Activated T-cell treated with anti-CD3 and anti-CD28 coated beads, Interleukin-2, amount 50 U/mL, for 72 hours (primary cell): ENCODE measurements around the gene ARL4A. TPM values are rescaled to one million over a fixed set of nuclear protein-coding genes. Genes with fewer than 3 reads are reported as not detected.
A peak's percentile ranks its signal among the peaks of the same experiment; 100 is the strongest.

ENCODE experiments used
- ATAC-seq, 2 donors: fragments of 150-1000 bp; cut with Tn5 transposase; replicated peaks in 1 of 2; 2 replicates each; pipeline ENCODE4 v1.10.0; 2021; ENCODE audit warnings: moderate library complexity in 2 of 2, mild to moderate bottlenecking in 1 of 2
- DNase-seq, 2 donors: peaks; one replicate each; pipeline ENCODE4 v3.0.0; 2021 to 2022; ENCODE audit warnings: mixed read lengths in 1 of 2
- H3K27ac Mint-ChIP-seq: one replicate; pipeline ENCODE4 v1.8.0; 2022; ENCODE audit warnings: mild to moderate bottlenecking, moderate library complexity, mixed read lengths
- H3K27me3 Mint-ChIP-seq: one replicate; pipeline ENCODE4 v1.8.0; 2022; ENCODE audit warnings: low read depth, mixed read lengths
- H3K36me3 Mint-ChIP-seq, 2 donors: one replicate each; pipeline ENCODE4 v1.8.0; 2022; ENCODE audit warnings: mixed read lengths in 2 of 2, mild to moderate bottlenecking in 1 of 2; ENCODE audit not compliant: insufficient read depth in 2 of 2
- H3K4me1 Mint-ChIP-seq: one replicate; pipeline ENCODE4 v1.8.0; 2022; ENCODE audit warnings: low read depth, mixed read lengths
- H3K4me3 Mint-ChIP-seq, 2 donors: one replicate each; pipeline ENCODE4 v1.8.0; 2022; ENCODE audit warnings: mild to moderate bottlenecking in 2 of 2, mixed read lengths in 2 of 2, moderate library complexity in 2 of 2
- H3K9me3 Mint-ChIP-seq, 2 donors: one replicate each; pipeline ENCODE4 v1.8.0; 2022; ENCODE audit warnings: mixed read lengths in 2 of 2
- total RNA-seq, 2 donors: library from RNA; stranded (reverse); gene quantifications; one replicate each; pipeline ENCODE4 v1.2.3, GENCODE V29; 2022

The ARL4A gene
- total RNA-seq, 2 donors from 2014 or later: 12.1 to 13.5 TPM

GRCh38 chr7:12726908-12727307 is 39.5 kb downstream of the ARL4A start:
- Mint-ChIP-seq H3K27me3 (no peaks in the 10 kb centered on the region), H3K9me3 (no peaks in the 10 kb centered on the region)
- no peak for ATAC-seq

GRCh38 chr7:12727455-12728191 is 40.2 kb downstream of the ARL4A start:
- Mint-ChIP-seq H3K9me3 (no peaks in the 10 kb centered on the region), H3K36me3 (no peaks in the 10 kb centered on the region), H3K4me1 (peaks cover 28% of the 10 kb centered on the region), H3K4me3 (no peak overlapping the region), H3K27ac (no peak overlapping the region), H3K27me3 (no peaks in the 10 kb centered on the region)
- no peak for DNase-seq
- no peak for ATAC-seq

More at GRCh38 chr7:12726908-12727307, 39.5 kb downstream of the ARL4A start:
- H3K4me1 Mint-ChIP-seq: peaks cover 30% of the 10 kb centered on the region
- H3K27ac Mint-ChIP-seq: no peak overlapping the region
- H3K36me3 Mint-ChIP-seq: no peaks in the 10 kb centered on the region
- no peak for DNase-seq
- H3K4me3 Mint-ChIP-seq: no peak overlapping the region

DNA sequence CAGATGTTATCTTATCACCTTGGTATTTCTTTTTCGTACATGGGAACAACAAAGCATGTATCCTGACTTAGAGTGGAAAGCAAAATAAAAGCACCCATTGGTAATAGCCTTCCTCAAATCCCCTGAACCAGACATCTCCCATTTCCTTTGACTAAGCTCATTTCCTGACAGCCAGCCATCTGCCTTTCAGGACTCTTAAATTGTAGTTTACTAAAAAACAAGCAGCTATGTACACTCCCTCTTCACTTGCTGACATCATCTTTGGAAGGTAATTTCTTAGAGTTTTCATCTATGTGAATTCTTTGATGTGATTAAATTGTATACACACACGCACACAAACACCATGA is 40.7 kb downstream of the ARL4A start:
- Mint-ChIP-seq H3K4me3 (no peak overlapping the region), H3K4me1 (peaks cover 22% of the 10 kb centered on the region), H3K36me3 (no peaks in the 10 kb centered on the region), H3K27me3 (no peaks in the 10 kb centered on the region), H3K27ac (no peak overlapping the region), H3K9me3 (no peaks in the 10 kb centered on the region)
- ATAC-seq (no peak), DNase-seq (no peak)

DNA sequence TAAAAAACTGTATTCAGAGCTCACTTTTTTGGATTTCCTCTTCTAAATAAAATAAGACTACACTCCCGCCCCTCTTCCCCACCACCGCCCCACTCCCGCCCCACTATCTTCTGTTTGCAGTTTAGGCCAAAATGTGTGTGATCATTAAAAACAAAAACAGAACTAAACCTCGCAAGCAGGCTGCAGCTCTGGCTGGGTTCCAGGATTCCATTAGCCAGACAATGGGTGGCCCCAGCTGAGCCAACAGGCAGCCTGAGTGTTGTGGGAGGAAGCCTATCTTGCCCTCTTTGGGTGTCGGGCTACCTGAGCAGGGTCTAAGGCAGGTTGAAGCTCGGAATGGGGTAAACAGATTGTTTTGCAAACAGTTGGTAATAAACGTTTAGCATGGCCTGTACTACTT is 41.7 kb downstream of the ARL4A start:
- H3K9me3 Mint-ChIP-seq: no peaks in the 10 kb centered on the region
- no peaks in the 10 kb centered on the region for H3K27me3 Mint-ChIP-seq
- DNase-seq: no peak
- H3K36me3 Mint-ChIP-seq: no peaks in the 10 kb centered on the region
- no peak for ATAC-seq
- peaks cover 20% of the 10 kb centered on the region for H3K4me1 Mint-ChIP-seq
- no peak overlapping the region for H3K27ac Mint-ChIP-seq
- no peak overlapping the region for H3K4me3 Mint-ChIP-seq

GRCh38 chr7:12730523-12730922 is 43.1 kb downstream of the ARL4A start:
- Mint-ChIP-seq H3K27me3 (no peaks in the 10 kb centered on the region), H3K27ac (peak overlapping the region; percentile 4), H3K36me3 (no peaks in the 10 kb centered on the region), H3K4me3 (peak overlapping the region in 1 of 2 donors; percentile 14), H3K9me3 (no peaks in the 10 kb centered on the region), H3K4me1 (peaks cover 20% of the 10 kb centered on the region)
- DNase-seq (no peak), ATAC-seq (peak in 1 of 2 donors; percentile 66)

DNA sequence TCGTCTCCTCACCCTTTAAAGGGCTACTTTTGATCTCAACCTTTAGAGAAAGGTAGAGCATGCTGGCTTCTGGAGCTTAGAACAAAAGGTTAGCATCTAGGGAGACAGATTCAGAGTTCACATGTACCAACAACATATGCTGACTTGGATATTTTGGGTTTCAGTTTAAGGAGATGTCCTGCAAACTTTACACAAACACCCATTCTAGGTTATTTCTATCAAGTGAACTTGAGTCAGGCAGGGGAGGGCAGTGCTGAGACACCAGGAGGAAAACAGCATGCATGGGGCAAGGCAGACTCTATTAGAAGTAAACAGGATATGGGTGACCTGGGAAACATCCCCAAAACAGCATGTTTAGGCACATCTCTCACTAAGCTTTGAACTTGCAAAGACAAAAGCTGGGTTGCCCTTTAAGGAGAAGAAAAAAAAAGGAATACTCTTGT is 43.8 kb downstream of the ARL4A start:
- Mint-ChIP-seq H3K27me3 (no peaks in the 10 kb centered on the region), H3K4me1 (peaks cover 20% of the 10 kb centered on the region), H3K27ac (no peak overlapping the region), H3K4me3 (peak overlapping the region in 1 of 2 donors; percentile 52), H3K36me3 (no peaks in the 10 kb centered on the region), H3K9me3 (no peaks in the 10 kb centered on the region)
- DNase-seq (no peak), ATAC-seq (peak in 1 of 2 donors; percentile 32)

- H3K27me3 Mint-ChIP-seq: no peaks in the 10 kb centered on the region
- H3K4me1 Mint-ChIP-seq: peaks cover 20% of the 10 kb centered on the region
- no peak for DNase-seq
- H3K9me3 Mint-ChIP-seq: no peaks in the 10 kb centered on the region
- H3K4me3 Mint-ChIP-seq: no peak overlapping the region
- no peaks in the 10 kb centered on the region for H3K36me3 Mint-ChIP-seq
- no peak overlapping the region for H3K27ac Mint-ChIP-seq
- no peak for ATAC-seq
Observed at GRCh38 chr7:12731775-12732174, 44.3 kb downstream of the ARL4A start.

DNA sequence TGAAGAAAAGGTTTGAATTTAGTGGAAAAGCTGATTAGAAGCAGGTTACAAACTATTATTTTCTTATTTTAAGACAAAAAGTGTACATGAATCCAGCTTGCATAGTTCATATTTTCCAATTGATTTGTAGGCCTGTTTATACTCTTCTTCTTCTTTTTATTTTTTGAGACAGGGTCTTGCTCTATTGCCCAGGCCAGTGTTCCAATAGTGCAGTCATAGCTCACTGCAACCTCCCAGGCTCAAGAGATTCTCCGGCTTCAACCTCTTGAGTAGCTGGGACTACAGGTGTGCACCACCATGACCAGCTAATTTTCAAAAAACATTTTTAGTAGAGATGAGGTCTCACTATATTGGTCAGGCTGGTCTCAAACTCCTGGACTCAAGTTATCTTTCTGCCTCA is 45.0 kb downstream of the ARL4A start:
- no peaks in the 10 kb centered on the region for H3K36me3 Mint-ChIP-seq
- no peak for DNase-seq
- no peak for ATAC-seq
- no peak overlapping the region for H3K4me3 Mint-ChIP-seq
- H3K27ac Mint-ChIP-seq: no peak overlapping the region
- no peaks in the 10 kb centered on the region for H3K27me3 Mint-ChIP-seq
- H3K4me1 Mint-ChIP-seq: peaks cover 20% of the 10 kb centered on the region
- no peaks in the 10 kb centered on the region for H3K9me3 Mint-ChIP-seq

DNA sequence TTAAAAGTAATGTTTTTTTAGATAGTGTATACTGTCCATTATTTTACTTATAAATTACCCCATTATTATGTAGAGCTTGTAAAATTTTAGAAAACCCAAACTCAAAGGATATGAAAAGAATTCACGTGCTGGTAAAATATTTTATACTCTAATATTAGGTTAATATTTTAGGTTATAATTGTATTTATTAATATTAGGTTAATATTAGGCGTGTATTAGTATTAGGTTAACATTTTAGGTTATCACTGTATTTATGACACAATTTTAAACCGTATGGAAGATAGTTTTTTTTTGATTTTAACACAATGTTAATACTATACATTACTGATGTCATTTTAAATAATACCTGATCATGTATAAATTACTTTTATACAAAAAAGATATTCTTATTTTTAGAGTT is 48.5 kb downstream of the ARL4A start:
- H3K4me3 Mint-ChIP-seq: no peak overlapping the region
- no peaks in the 10 kb centered on the region for H3K27me3 Mint-ChIP-seq
- ATAC-seq (no peak), DNase-seq (no peak)
- H3K27ac Mint-ChIP-seq: no peak overlapping the region
- peaks cover 9% of the 10 kb centered on the region for H3K4me1 Mint-ChIP-seq
- no peaks in the 10 kb centered on the region for H3K36me3 Mint-ChIP-seq
- no peaks in the 10 kb centered on the region for H3K9me3 Mint-ChIP-seq

DNA sequence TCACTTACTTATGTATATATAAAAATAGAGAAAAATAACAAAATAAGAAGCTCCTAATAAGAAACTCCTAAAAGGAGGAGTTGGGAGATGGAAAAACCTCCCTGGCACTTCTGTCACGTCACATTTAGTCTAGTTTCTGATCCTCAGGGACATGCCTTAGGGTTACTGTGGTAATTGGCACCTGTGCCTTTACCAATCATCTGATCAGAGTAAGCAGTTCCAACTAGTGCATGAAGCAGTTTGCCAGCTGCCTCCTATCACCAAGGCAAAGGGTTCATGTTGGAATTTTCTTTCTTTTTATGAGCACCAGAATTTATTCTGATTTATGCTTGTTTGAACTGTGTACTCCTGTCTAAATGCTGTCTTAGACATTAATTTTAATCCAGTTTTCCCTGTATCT is 49.9 kb downstream of the ARL4A start:
- no peaks in the 10 kb centered on the region for H3K36me3 Mint-ChIP-seq
- H3K4me1 Mint-ChIP-seq: no peaks in the 10 kb centered on the region
- DNase-seq (no peak), ATAC-seq (no peak)
- H3K4me3 Mint-ChIP-seq: no peak overlapping the region
- no peak overlapping the region for H3K27ac Mint-ChIP-seq
- H3K9me3 Mint-ChIP-seq: no peaks in the 10 kb centered on the region
- H3K27me3 Mint-ChIP-seq: no peaks in the 10 kb centered on the region

DNA sequence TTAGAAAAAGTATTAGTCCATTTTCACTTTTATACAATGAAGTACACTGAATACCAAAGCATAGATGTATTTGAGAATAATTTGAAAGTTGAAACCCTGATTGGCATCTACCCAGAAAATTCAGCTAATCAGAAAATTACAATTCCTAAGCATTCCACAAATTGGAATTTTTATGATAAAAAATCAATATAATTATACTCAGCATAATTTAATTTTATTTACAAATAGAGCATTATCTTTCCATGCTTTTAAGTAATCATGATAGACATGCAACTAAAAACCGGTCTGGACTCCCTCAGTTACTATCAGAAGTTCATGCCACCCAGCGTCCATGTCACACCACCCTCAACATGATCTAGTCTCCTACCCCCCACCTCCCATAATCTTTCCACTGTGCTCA is 50.4 kb downstream of the ARL4A start:
- Mint-ChIP-seq H3K36me3 (no peaks in the 10 kb centered on the region), H3K9me3 (no peaks in the 10 kb centered on the region), H3K27me3 (no peaks in the 10 kb centered on the region), H3K4me3 (no peak overlapping the region), H3K4me1 (no peaks in the 10 kb centered on the region), H3K27ac (no peak overlapping the region)
- DNase-seq (no peak), ATAC-seq (no peak)

DNA sequence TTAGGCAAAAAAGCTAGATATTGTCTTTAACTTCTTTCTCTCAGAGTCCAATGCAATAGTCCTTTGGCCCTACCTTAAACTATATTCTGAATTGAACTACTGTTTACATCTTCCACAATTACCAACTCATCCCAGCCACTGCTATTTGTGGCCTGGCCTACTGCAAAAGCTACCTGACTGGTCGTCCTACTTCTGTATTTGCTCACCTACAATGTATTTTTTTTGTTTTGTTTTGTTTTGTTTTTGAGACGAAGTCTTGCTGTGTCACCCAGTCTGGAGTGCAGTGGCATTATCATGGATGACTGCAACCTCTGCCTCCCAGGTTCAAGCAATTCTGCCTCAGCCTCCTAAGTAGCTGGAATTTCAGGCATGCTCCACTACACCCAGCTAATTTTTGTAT is 51.2 kb downstream of the ARL4A start:
- H3K4me3 Mint-ChIP-seq: no peak overlapping the region

More for the DNA sequence above, 51.2 kb downstream of the ARL4A start:
- Mint-ChIP-seq H3K27ac (no peak overlapping the region), H3K36me3 (no peaks in the 10 kb centered on the region), H3K4me1 (no peaks in the 10 kb centered on the region), H3K27me3 (no peaks in the 10 kb centered on the region), H3K9me3 (no peaks in the 10 kb centered on the region)
- ATAC-seq (no peak), DNase-seq (no peak)
